Occipital lobe (tissue), 2 donors: ENCODE results near the gene OR4K1. TPM values are rescaled to one million over a fixed set of nuclear protein-coding genes. Genes with fewer than 3 reads are reported as not detected.
"Not testable (repeated sequence)": the region's sequence is repeated elsewhere in the genome, so short reads cannot be mapped to it uniquely, and the experiment has no call there.

Experiments
- DNase-seq: peaks from one replicate; lab custom pipeline; 2025; lab: John Stamatoyannopoulos, UW
- total RNA-seq: library from RNA; depleted of rRNA; stranded (reverse); fragments of >200 nt; gene quantifications from one replicate; pipeline ENCODE4 v1.2.3, GENCODE V29; 2014

OR4K1 gene
- not detected for total RNA-seq

GRCh38 chr14:19930617-19931016 lies at the start of gene OR4K1:
TSS of gene OR4K1 (plus strand) at chr14:19930917. CDS start at chr14:19935667, 4,750 bp downstream.
- DNase-seq, result no peak

GRCh38 chr14:19895282-19895681 lies 35.4 kb upstream of the OR4K1 start:
- DNase-seq, result no peak

DNA sequence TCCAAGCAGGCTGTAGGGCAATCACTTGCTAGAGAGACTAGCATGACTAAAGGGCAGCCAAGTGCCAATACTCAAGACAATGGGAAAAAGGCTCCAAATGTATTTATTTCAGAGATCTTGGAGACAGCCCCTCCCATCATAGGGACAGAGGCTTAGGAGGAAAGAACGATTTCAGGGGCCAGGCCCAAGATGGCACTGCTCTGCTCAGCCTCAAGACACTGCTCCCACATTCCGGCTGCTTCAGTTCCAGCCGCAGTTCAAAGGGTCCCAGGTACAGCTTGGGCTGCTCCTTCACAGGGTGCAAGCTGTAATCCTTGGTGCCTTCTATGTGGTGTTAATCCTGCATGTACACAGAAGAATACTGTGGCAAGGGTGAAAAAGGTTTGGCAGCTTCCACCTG lies 29.7 kb upstream of the OR4K1 start:
- DNase-seq, result no peak

GRCh38 chr14:19902409-19902808 lies 28.3 kb upstream of the OR4K1 start:
- no peak for DNase-seq

DNA sequence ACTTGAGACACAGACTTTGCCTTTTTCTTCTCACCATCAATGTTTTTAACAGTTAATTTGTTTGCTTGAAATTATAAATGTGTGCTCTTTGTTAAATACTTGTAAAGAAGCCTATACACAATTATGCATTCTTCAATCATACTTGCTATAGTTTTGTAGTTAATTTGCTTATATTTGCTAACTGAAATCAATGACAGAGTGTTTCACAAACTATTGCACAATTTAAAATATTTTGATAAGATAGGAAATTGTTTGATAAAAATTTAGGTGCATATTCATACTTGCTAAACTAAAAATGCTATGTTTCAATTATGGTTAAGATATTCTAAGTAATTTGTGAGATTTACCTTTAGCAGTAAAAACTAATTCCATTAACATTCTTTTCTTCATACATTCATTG lies 24.1 kb upstream of the OR4K1 start:
- no peak for DNase-seq

GRCh38 chr14:19911114-19911513 lies 19.6 kb upstream of the OR4K1 start:
- no peak for DNase-seq

GRCh38 chr14:19917243-19917642 lies 13.5 kb upstream of the OR4K1 start:
- DNase-seq, result no peak

DNA sequence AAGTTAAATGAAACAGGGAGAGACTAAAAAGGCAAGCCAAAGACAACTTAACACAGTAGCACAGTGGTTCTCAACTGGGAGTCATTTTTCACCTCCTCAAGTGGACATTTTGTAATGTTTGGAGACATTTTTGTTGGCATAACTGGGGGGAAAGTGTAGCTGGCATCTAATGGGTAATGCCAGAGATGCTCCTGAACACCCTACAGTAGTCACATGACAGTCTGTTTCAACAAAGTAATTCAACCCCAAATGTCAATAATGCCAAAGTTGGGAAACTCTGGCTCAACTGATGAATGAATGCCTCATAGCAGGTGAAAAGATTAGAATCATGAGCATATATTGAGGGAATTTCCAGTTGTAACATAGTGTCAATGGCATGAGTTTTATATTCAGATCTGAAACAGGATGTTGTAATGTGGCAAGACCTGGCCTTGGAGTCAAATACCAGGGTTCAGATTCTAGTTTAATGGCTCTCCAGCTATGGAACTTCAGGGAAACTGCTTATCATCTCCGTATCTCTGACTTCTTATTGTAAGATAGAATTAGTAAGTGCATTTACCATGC lies 12.7 kb upstream of the OR4K1 start:
- no peak for DNase-seq

- no peak for DNase-seq
Observed at GRCh38 chr14:19918553-19919264, 12.0 kb upstream of the OR4K1 start.

GRCh38 chr14:19920021-19920657 lies 10.6 kb upstream of the OR4K1 start, which contains the start of gene OR4K5:
TSS of gene OR4K5 (plus strand) at chr14:19920607. CDS start at chr14:19920607, 0 bp downstream.
- DNase-seq, result no peak

DNA sequence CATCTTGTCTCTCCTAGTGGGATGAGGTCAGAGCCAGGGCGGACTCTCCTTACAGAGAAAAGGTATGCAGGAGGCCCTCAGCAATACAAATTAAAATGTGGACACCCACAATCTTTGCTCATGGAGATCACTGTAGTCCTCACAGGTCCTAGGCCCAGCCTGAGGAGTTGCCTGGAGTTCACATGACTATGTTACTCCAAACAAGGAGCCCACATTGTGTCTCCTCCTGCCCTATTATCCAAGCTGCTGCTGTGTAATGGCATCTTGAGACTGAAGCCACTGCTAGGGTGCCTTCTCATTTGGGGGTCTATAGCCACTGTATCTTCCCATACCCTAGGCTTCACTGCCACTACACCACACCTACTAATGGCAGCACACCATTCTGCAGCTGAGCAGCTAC lies 11.0 kb downstream of the OR4K1 start:
- DNase-seq, result no peak

DNA sequence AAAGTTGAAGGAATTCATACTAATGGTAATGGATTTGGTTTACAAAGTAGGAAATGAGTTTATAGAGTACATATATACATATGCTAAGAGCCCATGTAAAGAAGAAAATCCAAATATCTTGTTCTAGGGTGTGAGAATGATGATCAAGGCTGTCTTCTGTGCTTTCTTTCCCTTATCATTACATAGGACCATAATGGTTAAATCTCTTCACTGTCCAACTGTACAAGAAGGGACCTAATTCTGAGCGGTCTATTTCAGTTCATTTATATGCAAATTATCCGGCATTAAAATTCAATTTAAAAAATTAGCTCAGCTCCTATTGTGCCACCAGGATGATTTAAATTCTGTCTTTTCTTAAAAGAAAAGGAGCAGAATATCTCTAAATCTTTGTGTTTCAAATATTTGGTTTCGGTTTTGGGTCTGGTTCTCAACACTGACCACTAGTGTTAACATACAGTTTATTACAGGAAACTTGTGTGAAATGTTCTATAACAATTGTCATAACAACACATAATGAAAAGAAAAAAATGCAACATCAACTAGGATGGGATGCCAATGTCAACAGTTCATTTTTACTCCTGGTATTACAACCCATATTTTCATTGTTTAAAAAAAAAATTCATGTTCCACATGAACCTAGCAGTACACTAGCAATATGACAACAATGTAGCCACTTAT lies 16.8 kb downstream of the OR4K1 start:
- no peak for DNase-seq

- no peak for DNase-seq
Observed at GRCh38 chr14:19949218-19949617, 18.5 kb downstream of the OR4K1 start.

- not testable (repeated sequence) for DNase-seq
Observed at GRCh38 chr14:19969735-19970134, 39.0 kb downstream of the OR4K1 start.

DNA sequence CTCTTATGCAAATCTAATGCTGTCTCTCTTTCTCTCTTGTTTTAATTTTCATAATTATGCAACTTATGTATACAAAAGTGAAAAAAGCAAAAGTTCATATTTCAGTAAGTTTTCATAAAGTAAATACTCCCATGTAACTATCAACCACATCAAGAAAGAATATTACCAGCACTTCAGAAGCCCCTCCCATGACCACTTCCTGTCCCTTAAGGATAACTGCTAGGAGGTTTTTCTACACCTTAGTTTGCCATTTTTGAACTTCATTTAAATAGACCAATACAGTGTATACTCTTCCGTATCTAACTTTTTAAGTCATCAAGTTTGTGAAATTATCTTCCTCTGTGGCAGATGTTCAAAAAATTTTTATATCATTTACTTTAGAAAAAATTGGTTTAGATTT lies 44.1 kb downstream of the OR4K1 start:
- DNase-seq, result no peak

DNA sequence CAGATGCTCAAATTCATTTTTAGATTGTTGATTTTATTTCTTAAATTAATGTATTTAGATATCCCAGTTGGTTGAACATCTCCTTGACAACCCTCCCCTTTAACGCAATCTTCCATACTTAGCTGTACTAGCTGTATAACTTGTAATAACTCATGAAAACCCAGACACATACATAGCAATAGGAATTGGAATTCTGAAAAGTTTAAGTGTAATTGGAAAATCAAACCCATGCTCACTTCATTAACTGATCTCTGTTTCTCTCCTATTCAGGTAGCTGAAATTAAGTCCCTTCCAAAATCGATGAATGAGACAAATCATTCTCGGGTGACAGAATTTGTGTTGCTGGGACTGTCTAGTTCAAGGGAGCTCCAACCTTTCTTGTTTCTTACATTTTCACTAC lies 44.6 kb downstream of the OR4K1 start, which contains the start of gene OR4K15:
TSS of gene OR4K15 (plus strand) at position 301 of the 400 bp plus-strand sequence. CDS start at position 301, 0 bp downstream.
- DNase-seq, result no peak

Other genes with a start within 250 kb of the OR4K1 start
- not detected for gene OR11H2, start 217.0 kb upstream of the OR4K1 start, total RNA-seq
- not detected for gene OR4Q3, start 187.3 kb upstream of the OR4K1 start, total RNA-seq
- gene OR4M1, start 157.4 kb upstream of the OR4K1 start, total RNA-seq, result not detected
- not detected for gene OR4N2, start 127.1 kb upstream of the OR4K1 start, total RNA-seq
- gene OR4K2, start 55.8 kb upstream of the OR4K1 start, total RNA-seq, result not detected
- gene OR4K5, start 10.3 kb upstream of the OR4K1 start, total RNA-seq, result not detected
- not detected for gene OR4K15, start 44.7 kb downstream of the OR4K1 start, total RNA-seq
- gene OR4Q2, start 71.2 kb downstream of the OR4K1 start, total RNA-seq, result not detected
- not detected for gene OR4K14, start 88.4 kb downstream of the OR4K1 start, total RNA-seq
- gene OR4K13, start 105.1 kb downstream of the OR4K1 start, total RNA-seq, result not detected
- gene OR4L1, start 129.1 kb downstream of the OR4K1 start, total RNA-seq, result not detected
- gene OR4K17, start 179.8 kb downstream of the OR4K1 start, total RNA-seq, result not detected
- gene OR4N5, start 207.9 kb downstream of the OR4K1 start, total RNA-seq, result not detected